H1 (cell line): ENCODE results near the gene MPDU1. TPM values are rescaled to one million over a fixed set of nuclear protein-coding genes. Genes with fewer than 3 reads are reported as not detected.
A peak's percentile ranks its signal among the peaks of the same experiment; 100 is the strongest.

Source experiments
- CTCF ChIA-PET: fragments of 300-600 bp; sonication (Branson Sonifier 250); formaldehyde crosslinking; loops from one replicate; lab custom pipeline; 2021; ENCODE audit not compliant: partially characterized antibody; lab: Charles Lee
- POLR2A ChIA-PET: fragments of 300-600 bp; sonication (Branson Sonifier 250); formaldehyde crosslinking; loops from one replicate; lab custom pipeline; 2021; ENCODE audit warnings: inconsistent platforms; ENCODE audit not compliant: partially characterized antibody; lab: Charles Lee
- DNase-seq, 2 experiments: peaks; one replicate each; pipeline versions ENCODE4 v3.0.0 to v3.0.0-alpha.2; 2010 to 2022; ENCODE audit warnings: low spot score in 2 of 2, low read depth in 1 of 2, mixed read lengths in 1 of 2
- FAIRE-seq: peaks from 2 replicates; lab custom pipeline; 2011; peaks lifted over from hg19 to GRCh38; lab: Jason Lieb, UNC
- H2AFZ ChIP-seq: 2 replicates; pipeline ENCODE4 v1.8.1; 2012; ENCODE audit warnings: low read length, inconsistent platforms
- H2AK5ac ChIP-seq: 2 replicates; pipeline ENCODE4 v1.6.1; 2013; ENCODE audit warnings: low read depth, low read length
- H2BK120ac ChIP-seq: replicated peaks from 2 replicates; pipeline ENCODE3; 2013; ENCODE audit warnings: low read depth, low read length, inconsistent platforms
- H2BK12ac ChIP-seq: 2 replicates; pipeline ENCODE4 v1.6.1; 2013; ENCODE audit warnings: low read depth, low read length
- H2BK15ac ChIP-seq: 2 replicates; pipeline ENCODE4 v1.6.1; 2013; ENCODE audit warnings: low read length
- H2BK20ac ChIP-seq: 2 replicates; pipeline ENCODE4 v1.6.1; 2013; ENCODE audit warnings: low read length
- H2BK5ac ChIP-seq: 2 replicates; pipeline ENCODE4 v1.6.1; 2013; ENCODE audit warnings: low read depth, low read length
- H3K14ac ChIP-seq: 2 replicates; pipeline ENCODE4 v1.6.1; 2013; ENCODE audit warnings: inconsistent platforms; ENCODE audit not compliant: insufficient read length
- H3K18ac ChIP-seq: 2 replicates; pipeline ENCODE4 v1.6.1; 2013; ENCODE audit warnings: low read length; ENCODE audit errors: extremely low read depth
- H3K23ac ChIP-seq: 2 replicates; pipeline ENCODE4 v1.6.1; 2013; ENCODE audit warnings: inconsistent platforms; ENCODE audit not compliant: insufficient read length
- H3K23me2 ChIP-seq: 2 replicates; pipeline ENCODE4 v1.6.1; 2013; ENCODE audit warnings: low read depth, low read length
- H3K27ac ChIP-seq: 2 replicates; pipeline ENCODE4 v1.6.1; 2011; ENCODE audit warnings: low read depth, low read length, inconsistent platforms
- H3K27me3 ChIP-seq, 4 experiments: replicated peaks in 1 of 4; 1 replicate in 1 of 4; 2 replicates in 3 of 4; pipeline versions ENCODE4 v1.6.1 to v1.8.1; 2011 to 2013; ENCODE audit warnings: low read length in 3 of 4, mild to moderate bottlenecking in 3 of 4, inconsistent platforms in 2 of 4, mixed read lengths in 2 of 4, moderate library complexity in 1 of 4; ENCODE audit not compliant: control insufficient read depth in 3 of 4, insufficient read depth in 3 of 4; ENCODE audit errors: extremely low read depth in 1 of 4
- H3K36me3 ChIP-seq, 4 experiments: 2 replicates each; pipeline versions ENCODE4 v1.6.1 to v1.8.1; 2011 to 2013; ENCODE audit warnings: mild to moderate bottlenecking in 4 of 4, low read length in 3 of 4, moderate library complexity in 2 of 4, control low read depth in 1 of 4, inconsistent platforms in 1 of 4; ENCODE audit not compliant: insufficient read depth in 4 of 4, control insufficient read depth in 2 of 4
- H3K4ac ChIP-seq: replicated peaks from 2 replicates; pipeline ENCODE3; 2013; ENCODE audit warnings: low read length, low read depth, mixed read lengths, inconsistent platforms; ENCODE audit not compliant: insufficient read length
- H3K4me1 ChIP-seq, 4 experiments: replicated peaks in 1 of 4; 1 replicate in 1 of 4; 2 replicates in 3 of 4; pipeline versions ENCODE4 v1.6.1 to v1.8.1; 2011 to 2013; ENCODE audit warnings: low read length in 3 of 4, inconsistent platforms in 2 of 4, mixed read lengths in 1 of 4; ENCODE audit not compliant: insufficient read depth in 4 of 4, control insufficient read depth in 3 of 4
- H3K4me2 ChIP-seq, 2 experiments: 2 replicates each; pipeline versions ENCODE4 v1.6.1 to v1.8.1; 2011 to 2013; ENCODE audit warnings: low read depth in 2 of 2, low read length in 2 of 2, control low read depth in 1 of 2, inconsistent platforms in 1 of 2, mild to moderate bottlenecking in 1 of 2; ENCODE audit not compliant: insufficient read depth in 1 of 2
- H3K4me3 ChIP-seq, 4 experiments: fragments of 200-600, 300-600 bp in 1 of 4; sonication (generic), shearing (Covaris generic), sonication (Bioruptor Twin) in 1 of 4; 2 replicates each; pipeline versions ENCODE4 v1.5.1 to v1.8.1; 2011 to 2016; ENCODE audit warnings: low read length in 4 of 4, low read depth in 3 of 4, control low read depth in 2 of 4, inconsistent platforms in 2 of 4, mild to moderate bottlenecking in 2 of 4, mixed read lengths in 1 of 4, moderate library complexity in 1 of 4; ENCODE audit not compliant: insufficient read depth in 2 of 4; ENCODE audit errors: extremely low read depth in 1 of 4
- H3K56ac ChIP-seq: replicated peaks from 2 replicates; pipeline ENCODE3; 2013; ENCODE audit warnings: low read depth, mild to moderate bottlenecking, mixed read lengths, low read length, inconsistent platforms; ENCODE audit not compliant: insufficient read length
- H3K79me1 ChIP-seq: 2 replicates; pipeline ENCODE4 v1.6.1; 2013; ENCODE audit warnings: low read depth, low read length, control low read depth
- H3K79me2 ChIP-seq, 2 experiments: 2 replicates each; pipeline versions ENCODE4 v1.6.1 to v1.8.1; 2012 to 2013; ENCODE audit warnings: low read length in 2 of 2, mild to moderate bottlenecking in 2 of 2, inconsistent platforms in 1 of 2; ENCODE audit not compliant: insufficient read depth in 2 of 2, control insufficient read depth in 1 of 2
- H3K9ac ChIP-seq, 4 experiments: replicated peaks in 1 of 4; 1 replicate in 1 of 4; 2 replicates in 3 of 4; pipeline versions ENCODE4 v1.6.1 to v1.8.1; 2011 to 2013; ENCODE audit warnings: low read depth in 3 of 4, low read length in 3 of 4, control low read depth in 2 of 4, mild to moderate bottlenecking in 2 of 4, moderate library complexity in 2 of 4, inconsistent platforms in 1 of 4; ENCODE audit errors: extremely low read depth in 1 of 4
- H3K9me3 ChIP-seq, 2 experiments: 2 replicates each; pipeline versions ENCODE4 v1.6.1 to v1.8.1; 2012 to 2013; ENCODE audit warnings: mild to moderate bottlenecking in 2 of 2, moderate library complexity in 2 of 2, control low read depth in 1 of 2, inconsistent platforms in 1 of 2, low read depth in 1 of 2, low read length in 1 of 2, mixed read lengths in 1 of 2; ENCODE audit not compliant: insufficient read depth in 2 of 2
- H4K20me1 ChIP-seq, 2 experiments: replicated peaks in 1 of 2; 2 replicates each; pipeline versions ENCODE3 to v1.8.1; 2011 to 2013; ENCODE audit warnings: inconsistent platforms in 2 of 2, low read length in 2 of 2, mild to moderate bottlenecking in 1 of 2; ENCODE audit not compliant: insufficient read depth in 2 of 2, control insufficient read depth in 1 of 2
- H4K5ac ChIP-seq: 2 replicates; pipeline ENCODE4 v1.6.1; 2013; ENCODE audit warnings: low read length, low read depth, mixed read lengths, inconsistent platforms; ENCODE audit not compliant: insufficient read length
- H4K8ac ChIP-seq: 2 replicates; pipeline ENCODE4 v1.8.0; 2013; ENCODE audit warnings: mild to moderate bottlenecking, moderate library complexity, low read length, inconsistent platforms; ENCODE audit not compliant: insufficient read depth; ENCODE audit errors: extremely low read depth
- H4K91ac ChIP-seq: replicated peaks from 2 replicates; pipeline ENCODE3; 2013; ENCODE audit warnings: low read length, mixed read lengths, inconsistent platforms; ENCODE audit not compliant: insufficient read length
- BACH1 ChIP-seq: IDR thresholded peaks from 2 replicates; pipeline ENCODE4 v1.6.1; 2012; ENCODE audit warnings: low read length, improper control_type of control experiment
- BCL11A ChIP-seq, 2 experiments: IDR thresholded peaks; one replicate each; pipeline ENCODE4 v1.6.1; 2011; ENCODE audit warnings: low read depth in 2 of 2, low read length in 2 of 2, mild to moderate bottlenecking in 2 of 2
- BRCA1 ChIP-seq: IDR thresholded peaks from 2 replicates; pipeline ENCODE4 v1.6.1; 2012; ENCODE audit warnings: low read depth, low read length, improper control_type of control experiment
- JUND ChIP-seq: IDR thresholded peaks from 2 replicates; pipeline ENCODE4 v1.6.1; 2011; ENCODE audit warnings: mild to moderate bottlenecking, improper control_type of control experiment, low read length
- KDM5A ChIP-seq: fragments of 200-600 bp; IDR thresholded peaks from 2 replicates; pipeline ENCODE4 v1.7.1; 2012; ENCODE audit warnings: mild to moderate bottlenecking, low read length, inconsistent platforms, mixed read lengths
- NANOG ChIP-seq: IDR thresholded peaks from 2 replicates; pipeline ENCODE4 v1.6.1; 2011; ENCODE audit warnings: low read length, low read depth, mild to moderate bottlenecking, inconsistent platforms; ENCODE audit not compliant: insufficient read depth, poor library complexity, severe bottlenecking
- POLR2AphosphoS5 ChIP-seq: IDR thresholded peaks from 2 replicates; pipeline ENCODE4 v1.6.1; 2011; ENCODE audit warnings: low read depth, low read length
- POU5F1 ChIP-seq: IDR thresholded peaks from 2 replicates; pipeline ENCODE4 v1.6.1; 2011; ENCODE audit warnings: low read depth, mild to moderate bottlenecking, low read length, moderate library complexity
- RBBP5 ChIP-seq: IDR thresholded peaks from 2 replicates; pipeline ENCODE4 v1.7.1; 2012; ENCODE audit warnings: low read depth, mild to moderate bottlenecking, inconsistent platforms, low read length, moderate library complexity, borderline replicate concordance
- RFX5 ChIP-seq: IDR thresholded peaks from 2 replicates; pipeline ENCODE4 v1.6.1; 2011; ENCODE audit warnings: low read depth, low read length, improper control_type of control experiment, borderline replicate concordance
- WGBS, 2 experiments: shearing (Covaris generic) in 1 of 2; methylation state at CpG; one replicate each; pipeline versions ENCODE4 v1.1.6 to v1.1.7; 2013 to 2015; ENCODE audit warnings: low lambda C conversion rate in 2 of 2, mixed read lengths in 2 of 2, inconsistent platforms in 1 of 2, low coverage in 1 of 2, missing lambda C conversion rate in 1 of 2; ENCODE audit not compliant: insufficient replicate concordance in 2 of 2, insufficient coverage in 1 of 2, insufficient read length in 1 of 2; ENCODE audit errors: extremely low coverage in 1 of 2, missing lambda C conversion rate in 1 of 2; 5-methylcytosine and 5-hydroxymethylcytosine counted together
- polyA plus RNA-seq, 7 experiments: library from polyadenylated mRNA; depleted of rRNA in 3 of 7; stranded (reverse) in 5 of 7; unstranded in 2 of 7; fragments of >200 nt in 5 of 7; fragments of 200-250 nt in 2 of 7; gene quantifications; 1 replicate in 5 of 7; 2 replicates in 1 of 7; 4 replicates in 1 of 7; pipeline versions ENCODE4 v1.2.1 to v1.2.3, GENCODE V29; 2011 to 2013; ENCODE audit warnings: missing spikeins in 2 of 7, mixed read lengths in 2 of 7
- total RNA-seq: library from RNA; stranded (reverse); fragmentation: NEBNext Ultra II Directional; extraction: Animal tissue kit (Norgen Biotek cat#: 25700); gene quantifications from 2 replicates; pipeline ENCODE4 v1.2.1, GENCODE V29; 2021
- TF ChIP-seq, protein P1 (sequence below), 3 experiments: IDR thresholded peaks; 1 replicate in 2 of 3; 2 replicates in 1 of 3; pipeline versions ENCODE4 v1.5.1 to v1.6.1; 2011; ENCODE audit warnings: low read length in 3 of 3, mild to moderate bottlenecking in 3 of 3, inconsistent platforms in 2 of 3, low read depth in 1 of 3, moderate library complexity in 1 of 3; ENCODE audit not compliant: insufficient read depth in 1 of 3; ENCODE audit errors: control extremely low read depth in 1 of 3

MPDU1 gene
- total and polyA plus RNA-seq, 2 of the 8 experiments (the other 6 are each of a cell fraction or from before 2014, with no cell fraction given): 63.2 to 142 TPM

GRCh38 chr17:7626307-7626706 is 42.7 kb downstream of the MPDU1 start:
- Histone ChIP-seq H3K9me3 (no peaks in the 10 kb centered on the region), H3K23ac (no peak overlapping the region), H3K56ac (no peak overlapping the region), H3K18ac (no peak overlapping the region), H3K4me2 (peak overlapping the region; percentile 72 to 77), H4K8ac (no peak overlapping the region), H2BK12ac (no peak overlapping the region), H4K91ac (no peak overlapping the region), H2BK5ac (no peak overlapping the region), H3K27me3 (no peaks in the 10 kb centered on the region), H3K79me1 (peaks cover 2% of the 10 kb centered on the region; the same call in 1 of the 2 replicates), H3K4me3 (peak overlapping the region; percentile 72 to 98 (median 76); a peak in 7 of 8 replicates), H2AFZ (no peak overlapping the region), H3K27ac (no peak overlapping the region), H3K14ac (no peak overlapping the region), H2AK5ac (no peak overlapping the region)
- ChIA-PET POLR2A (interaction anchor here (1.4 to 79.4 kb wide), 6 partner anchors 11 to 95 kb away, joined by 4 to 2272 read pairs (median 20); partner anchors contain the start of genes ATP1B2, EFNB3, FXR2 and MPDU1), CTCF (interaction anchor here (0.9 to 3.7 kb wide), 8 partner anchors 12 to 86 kb away, joined by 3 to 23 read pairs (median 7); partner anchors contain the start of genes TP53 and WRAP53)
- no peak for TF ChIP-seq RFX5
- no peak for TF ChIP-seq POU5F1
- no peak for TF ChIP-seq NANOG
- TF ChIP-seq JUND: no peak
- TF ChIP-seq, protein P1, sequence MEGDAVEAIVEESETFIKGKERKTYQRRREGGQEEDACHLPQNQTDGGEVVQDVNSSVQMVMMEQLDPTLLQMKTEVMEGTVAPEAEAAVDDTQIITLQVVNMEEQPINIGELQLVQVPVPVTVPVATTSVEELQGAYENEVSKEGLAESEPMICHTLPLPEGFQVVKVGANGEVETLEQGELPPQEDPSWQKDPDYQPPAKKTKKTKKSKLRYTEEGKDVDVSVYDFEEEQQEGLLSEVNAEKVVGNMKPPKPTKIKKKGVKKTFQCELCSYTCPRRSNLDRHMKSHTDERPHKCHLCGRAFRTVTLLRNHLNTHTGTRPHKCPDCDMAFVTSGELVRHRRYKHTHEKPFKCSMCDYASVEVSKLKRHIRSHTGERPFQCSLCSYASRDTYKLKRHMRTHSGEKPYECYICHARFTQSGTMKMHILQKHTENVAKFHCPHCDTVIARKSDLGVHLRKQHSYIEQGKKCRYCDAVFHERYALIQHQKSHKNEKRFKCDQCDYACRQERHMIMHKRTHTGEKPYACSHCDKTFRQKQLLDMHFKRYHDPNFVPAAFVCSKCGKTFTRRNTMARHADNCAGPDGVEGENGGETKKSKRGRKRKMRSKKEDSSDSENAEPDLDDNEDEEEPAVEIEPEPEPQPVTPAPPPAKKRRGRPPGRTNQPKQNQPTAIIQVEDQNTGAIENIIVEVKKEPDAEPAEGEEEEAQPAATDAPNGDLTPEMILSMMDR (IDR thresholded peaks at IDR 0.05; ENCODE audit: control extremely low read depth in 1 of 3, insufficient read depth in 1 of 3, low read depth in 1 of 3, low read length in 3 of 3): no peak
- no peak for TF ChIP-seq KDM5A
- no peak for TF ChIP-seq POLR2AphosphoS5
- no peak for TF ChIP-seq RBBP5
- TF ChIP-seq BCL11A (IDR thresholded peaks at IDR 0.05; ENCODE audit: low read depth in 2 of 2, low read length in 2 of 2): no peak
- TF ChIP-seq BACH1: no peak
- TF ChIP-seq BRCA1: no peak
- TF ChIP-seq, all 59 proteins: peak for 0
- H3K79me2 ChIP-seq: peaks cover 0 to 3% of the 10 kb centered on the region in 2 experiments; a peak in 1 of 4 replicates
- 94% methylated on average over 7 of the region's 7 CpGs; no CpG with 5 or more reads in 1 of the 2 experiments for WGBS, 2 experiments
- peaks cover 0 to 4% (median 0%) of the 10 kb centered on the region in 4 experiments; a peak in 1 of 8 replicates for H3K36me3 ChIP-seq
- peaks cover 2 to 10% (median 4%) of the 10 kb centered on the region in 4 experiments; a peak in 5 of 7 replicates for H3K4me1 ChIP-seq
- H3K4ac ChIP-seq: no peak overlapping the region
- H2BK20ac ChIP-seq: no peak overlapping the region
- H4K5ac ChIP-seq: peak overlapping the region; percentile 2
- H2BK120ac ChIP-seq: no peak overlapping the region
- no peak for FAIRE-seq
- H2BK15ac ChIP-seq: no peak overlapping the region
- DNase-seq: no peak
- H3K23me2 ChIP-seq: peaks cover 8% of the 10 kb centered on the region
- H4K20me1 ChIP-seq: no peaks in the 10 kb centered on the region
- peak overlapping the region in 1 of 4 experiments; percentile 64; a peak in 1 of 7 replicates for H3K9ac ChIP-seq
